ENCODE data around the gene SMURF2.
"Not testable (repeated sequence)": the region's sequence is repeated elsewhere in the genome, so short reads cannot be mapped to it uniquely, and the experiment has no call there.

SMURF2 gene

DNA sequence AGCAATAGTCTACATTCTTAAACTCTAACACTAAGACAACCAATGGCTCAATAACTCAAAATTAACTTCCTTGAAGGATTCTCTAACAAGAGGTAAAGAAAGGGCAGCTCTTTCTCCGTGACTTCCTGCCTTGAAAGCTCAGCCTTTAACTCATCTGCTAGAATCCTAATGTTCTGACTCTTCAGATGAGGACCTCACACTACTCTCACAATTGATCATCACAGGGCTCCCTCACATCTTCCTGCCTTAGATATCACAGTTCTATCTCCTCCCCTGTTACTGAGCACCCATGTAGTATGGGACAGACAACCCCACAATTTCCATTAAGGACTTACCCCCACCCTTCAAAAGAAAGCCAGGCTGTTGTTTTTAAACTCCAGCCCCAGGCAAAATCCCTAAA lies 33.5 kb downstream of the SMURF2 start:
- DNase-seq: no peak

DNA sequence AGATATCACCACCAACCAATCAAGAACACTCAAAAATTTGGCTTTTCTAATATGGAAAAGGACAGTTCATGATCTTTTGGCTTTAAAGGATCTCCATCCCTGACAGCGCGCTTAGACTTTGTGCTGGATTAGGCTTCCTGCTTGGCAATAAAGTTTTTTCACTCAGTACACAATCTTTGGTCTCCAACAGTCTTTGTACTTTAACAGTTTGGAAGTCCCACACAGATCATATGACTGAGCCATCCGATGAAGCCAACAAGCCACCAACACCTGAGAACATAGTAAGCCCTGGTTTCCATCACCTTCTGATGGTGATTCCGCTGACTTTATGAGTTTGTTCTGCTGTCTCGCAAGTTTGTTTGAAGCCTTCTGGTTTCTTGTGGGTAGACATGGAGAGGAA lies 34.3 kb downstream of the SMURF2 start:
- DNase-seq: no peak

DNA sequence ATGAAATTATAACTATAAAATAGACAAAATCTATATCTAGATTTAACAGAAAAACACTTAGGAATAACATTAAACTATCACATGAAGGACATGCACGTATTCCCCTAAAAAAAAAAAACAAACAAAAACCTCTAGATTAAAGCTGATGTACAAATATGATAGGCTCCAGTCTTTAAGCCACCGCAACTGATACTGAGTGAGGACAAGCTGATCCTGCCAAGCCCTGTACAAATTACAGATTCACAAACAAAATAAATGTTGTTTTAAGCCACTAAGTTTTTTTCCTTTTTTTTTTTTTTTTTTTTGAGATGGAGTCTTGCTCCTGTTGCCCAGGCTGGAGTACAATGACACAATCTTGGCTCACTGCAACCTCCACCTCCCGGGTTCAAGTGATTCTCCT lies 35.3 kb downstream of the SMURF2 start:
- no peak for DNase-seq

DNA sequence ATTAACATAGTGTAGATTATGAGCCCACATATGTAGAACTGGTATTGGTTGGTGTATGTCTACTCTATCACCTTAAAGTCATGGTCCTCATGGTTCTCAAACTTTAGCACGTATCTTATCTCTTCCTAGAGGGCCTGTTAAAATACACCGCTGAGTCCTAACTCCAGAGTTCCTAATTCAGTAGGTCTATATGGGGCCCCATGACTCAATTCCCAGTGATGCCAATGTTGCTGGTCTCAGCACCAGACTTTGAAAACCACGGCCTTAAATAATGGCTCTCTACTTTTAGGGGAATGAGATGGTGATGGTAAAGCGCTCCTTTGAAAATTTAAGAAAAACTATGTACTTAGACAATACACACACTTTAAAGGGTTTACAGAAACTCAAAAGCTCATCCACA lies 36.6 kb downstream of the SMURF2 start:
- no peak for DNase-seq

DNA sequence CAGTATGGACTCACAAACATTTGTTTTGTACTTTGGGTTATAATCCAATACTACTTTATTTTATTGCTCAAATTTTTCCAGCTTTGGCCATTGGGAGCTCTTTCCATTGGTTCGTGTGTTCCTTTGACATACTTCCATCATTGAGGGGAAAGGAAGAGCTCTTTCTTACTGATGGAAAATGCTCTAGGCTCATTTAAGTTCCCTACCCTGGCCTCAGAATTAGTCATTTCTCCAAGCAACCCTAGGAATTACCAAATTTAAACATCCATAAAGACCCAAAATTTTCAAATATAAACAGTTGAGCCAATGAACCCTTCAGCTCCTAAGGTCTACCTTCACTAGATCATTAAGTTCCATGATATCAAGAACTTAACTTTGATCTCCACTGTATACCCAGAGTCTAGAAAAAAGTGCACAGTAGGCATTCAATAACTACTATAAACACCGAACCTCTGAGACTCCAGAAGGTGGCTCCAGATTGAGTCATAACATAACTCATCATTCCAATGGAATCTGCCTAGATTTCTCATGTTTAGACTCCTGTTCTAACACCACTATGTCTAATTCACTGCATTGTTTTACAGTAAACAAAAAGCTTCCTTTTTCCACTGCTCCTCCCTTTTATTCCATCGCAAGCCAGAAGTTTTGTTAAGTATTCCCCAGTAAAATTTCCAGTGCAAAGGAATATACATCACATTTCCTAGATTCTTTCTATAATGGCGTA lies 39.0 kb downstream of the SMURF2 start:
- DNase-seq: no peak

DNA sequence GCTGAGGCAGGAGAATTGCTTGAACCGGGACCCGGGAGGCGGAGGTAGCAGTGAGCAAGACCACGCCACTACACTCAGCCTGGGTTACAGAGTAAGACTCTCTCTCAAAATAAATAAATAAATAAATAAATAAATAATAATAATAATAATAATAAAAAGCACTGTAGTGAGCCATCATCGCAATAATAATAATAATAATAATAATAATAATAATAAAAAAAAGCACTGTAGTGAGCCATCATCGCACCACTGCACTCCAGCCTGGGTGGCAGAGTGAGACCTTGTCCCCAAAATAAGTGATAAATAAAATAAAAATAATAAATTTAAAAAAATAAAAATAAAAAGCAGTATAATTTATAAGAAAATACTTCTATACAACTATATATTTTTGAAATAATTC lies 40.3 kb downstream of the SMURF2 start:
- DNase-seq: no peak

DNA sequence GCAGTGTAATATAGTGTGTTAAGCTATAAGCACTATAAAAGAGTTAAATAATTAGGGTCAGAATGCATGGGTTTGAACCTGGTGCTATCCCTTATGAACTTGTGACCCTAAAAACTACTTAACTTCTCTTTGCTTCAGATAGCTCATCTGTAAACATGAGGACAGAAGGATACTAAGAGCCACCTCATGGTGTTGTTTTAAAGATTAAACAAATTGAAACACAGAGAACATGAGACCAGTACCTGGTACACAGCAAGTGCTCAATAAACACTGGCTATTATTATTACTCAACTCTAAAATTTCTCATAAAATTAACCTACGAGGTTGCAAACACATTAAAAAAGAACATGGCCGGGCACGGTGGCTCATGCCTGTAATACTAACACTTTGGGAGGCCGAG lies 43.3 kb downstream of the SMURF2 start:
- DNase-seq: no peak

DNA sequence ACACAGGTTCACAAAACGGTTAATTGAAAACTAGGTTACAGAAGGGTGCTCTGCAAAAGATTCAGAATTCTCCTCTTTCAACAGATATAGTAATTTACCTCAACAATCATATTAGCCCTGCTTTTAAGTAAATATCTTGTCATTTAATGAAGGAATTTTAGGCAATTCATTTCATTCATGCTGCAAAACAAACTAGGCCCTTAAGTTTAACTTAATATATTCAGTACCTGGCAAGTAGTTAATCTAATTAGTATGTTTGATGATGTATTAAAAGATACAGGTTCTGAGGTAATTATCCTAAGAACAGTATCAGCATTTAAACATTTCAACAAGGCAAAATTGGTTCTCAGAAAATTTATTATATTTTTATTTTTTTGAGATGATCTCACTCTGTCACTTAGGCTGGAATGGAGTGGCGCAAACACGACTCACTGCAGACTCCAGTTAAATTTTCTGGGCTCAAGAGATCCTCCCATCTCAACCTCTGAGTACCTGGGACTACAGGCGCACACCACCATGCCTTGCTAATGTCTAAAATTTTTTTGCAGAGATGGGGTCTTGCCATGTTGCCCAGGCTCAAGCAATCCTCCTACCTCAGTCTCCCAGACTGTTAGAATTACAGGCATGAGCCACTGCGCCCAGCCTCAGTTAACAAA lies 44.9 kb downstream of the SMURF2 start:
- DNase-seq: no peak

DNA sequence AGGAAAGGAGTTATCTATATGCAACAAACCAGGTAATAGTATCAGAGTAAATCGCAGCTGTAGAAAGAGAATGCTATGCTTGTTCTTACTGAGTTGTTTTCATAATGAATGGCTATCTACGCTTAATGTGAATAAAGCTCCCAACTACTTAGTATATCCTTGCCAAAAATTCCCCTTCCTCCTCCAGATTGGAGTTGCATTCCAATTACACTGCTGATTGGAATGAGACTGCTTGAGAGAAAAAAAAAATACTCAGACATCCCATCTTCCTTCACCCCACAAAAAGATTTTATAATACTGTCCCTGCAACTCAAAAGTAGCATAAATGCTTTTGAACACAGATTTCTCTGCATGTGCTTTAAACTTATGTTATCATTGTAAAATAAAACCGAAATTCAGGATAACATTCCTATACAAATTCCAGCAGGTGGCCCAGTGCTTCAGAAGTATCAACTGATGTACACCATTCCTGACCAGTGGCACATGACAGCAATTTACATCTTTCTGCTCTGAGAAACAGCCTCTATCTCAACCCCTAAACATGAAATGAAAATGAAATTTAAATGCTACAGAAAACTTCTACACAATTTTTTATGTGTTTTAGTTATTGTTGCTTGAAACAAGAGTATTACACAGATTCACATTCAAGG lies 47.0 kb downstream of the SMURF2 start:
- DNase-seq: no peak

DNA sequence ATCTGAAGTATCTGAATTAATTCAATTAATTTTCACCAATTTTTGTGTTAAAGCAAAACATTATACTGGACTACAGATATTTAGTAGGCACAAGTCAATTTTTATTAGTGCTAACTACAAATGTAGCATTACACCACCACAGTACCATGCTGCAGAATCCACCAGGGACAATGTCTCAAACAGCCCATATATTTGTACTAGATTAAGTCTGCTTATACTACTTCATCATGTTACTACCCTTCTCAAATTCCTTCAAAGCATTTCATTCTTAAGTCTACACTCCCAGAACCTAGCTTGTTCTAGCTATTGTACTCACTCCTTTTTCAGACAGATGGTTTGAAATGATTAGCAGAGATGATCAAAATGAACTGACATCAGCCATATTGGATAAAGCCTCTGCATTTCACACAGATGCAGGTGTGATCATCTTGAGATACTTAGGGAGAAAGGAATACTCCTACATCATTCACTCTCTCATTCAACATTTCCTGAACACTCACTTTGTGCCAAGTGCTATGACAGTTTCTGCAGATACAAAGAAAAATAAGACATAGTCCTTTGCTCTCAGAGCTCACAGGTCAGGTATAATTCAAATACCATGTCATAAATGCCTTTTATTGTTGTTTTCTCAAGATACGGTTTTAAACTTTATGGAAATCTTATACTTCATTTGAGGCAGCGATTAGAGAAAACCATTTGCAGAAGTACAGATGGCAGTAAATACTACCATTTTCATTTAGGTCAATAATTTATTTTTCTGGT lies 47.7 kb downstream of the SMURF2 start:
- DNase-seq: no peak

DNA sequence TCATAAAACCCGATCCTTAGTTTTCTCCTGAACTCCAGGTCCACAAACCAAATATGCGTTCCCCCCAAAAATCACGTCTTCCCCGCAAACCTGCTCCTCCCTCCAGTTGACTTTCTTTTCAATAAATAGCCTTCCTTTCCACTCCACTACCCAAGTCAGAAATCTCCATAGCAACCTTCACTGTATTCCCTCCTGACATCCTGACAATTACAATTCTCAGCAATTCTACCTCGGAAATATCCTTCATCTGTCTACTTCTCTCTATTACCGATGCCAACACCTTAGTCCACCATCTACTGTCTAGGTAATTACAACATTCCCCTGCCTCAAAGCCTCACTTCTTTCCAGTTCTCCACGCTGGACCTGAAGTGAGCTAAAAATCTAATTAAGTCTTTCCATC lies 50.7 kb downstream of the SMURF2 start:
- no peak for DNase-seq

DNA sequence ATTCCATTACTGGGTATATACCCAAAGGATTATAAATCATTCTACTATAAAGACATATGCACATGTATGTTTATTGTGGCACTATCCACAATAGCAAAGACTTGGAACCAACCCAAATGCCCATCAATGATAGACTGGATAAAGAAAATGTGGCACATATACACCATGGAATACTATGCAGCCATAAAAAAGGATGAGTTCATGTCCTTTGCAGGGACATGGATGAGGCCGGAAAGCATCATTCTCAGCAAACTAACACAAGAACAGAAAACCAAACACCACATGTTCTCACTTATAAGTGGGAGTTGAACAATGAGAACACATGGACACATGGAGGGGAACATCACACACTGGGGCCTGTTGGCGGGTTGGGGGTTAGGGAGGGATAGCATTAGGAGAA lies 51.9 kb downstream of the SMURF2 start:
- not testable (repeated sequence) for DNase-seq

DNA sequence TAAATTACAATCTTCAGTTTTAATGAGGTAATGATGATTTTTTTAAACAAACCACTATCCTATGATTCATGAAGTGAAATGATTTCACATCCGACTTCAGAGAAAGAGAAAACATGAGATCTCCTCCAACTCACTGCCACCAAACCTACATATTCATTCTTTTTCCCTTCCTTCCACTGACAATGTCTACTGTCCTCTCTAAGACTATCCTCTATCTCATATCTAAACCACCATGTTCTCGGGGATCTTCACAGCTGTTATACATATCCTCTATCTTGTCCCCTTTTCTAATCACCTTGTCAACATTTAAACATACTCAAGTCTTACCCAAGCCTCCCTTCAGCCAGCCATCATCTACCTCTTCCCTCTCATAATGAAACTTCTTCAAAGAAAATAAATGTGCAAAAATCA lies 53.5 kb downstream of the SMURF2 start:
- DNase-seq: no peak

DNA sequence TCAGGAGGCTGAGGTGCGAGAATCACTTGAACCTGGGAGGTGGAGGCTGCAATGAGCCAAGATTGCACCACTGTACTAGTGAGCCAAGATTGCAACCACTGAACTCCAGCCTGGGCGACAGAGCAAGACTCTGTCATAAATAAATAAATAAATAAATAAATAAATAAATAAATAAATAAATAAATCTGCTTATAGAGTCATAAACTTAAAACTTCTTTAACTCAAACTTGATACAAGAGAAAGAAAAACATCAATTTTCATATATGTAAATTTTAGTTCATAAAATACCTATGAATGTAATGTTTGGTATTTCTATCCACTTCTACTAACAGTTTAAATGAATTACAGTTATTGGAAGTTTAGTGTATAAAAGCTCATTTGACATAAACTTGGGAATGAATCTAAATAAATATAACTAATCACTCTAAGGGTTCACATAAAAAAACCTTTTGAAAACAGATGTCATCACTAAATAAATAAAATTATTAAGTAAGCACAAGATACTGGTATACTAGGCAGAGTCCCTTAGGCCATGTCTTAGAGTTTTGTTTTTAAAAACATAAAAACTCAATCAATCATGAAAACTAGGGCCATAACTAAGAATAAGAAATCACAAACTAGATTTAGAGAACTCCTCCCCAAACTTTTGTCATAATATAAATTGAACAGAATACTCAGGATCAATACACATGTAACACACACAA lies 54.1 kb downstream of the SMURF2 start:
- DNase-seq: no peak

DNA sequence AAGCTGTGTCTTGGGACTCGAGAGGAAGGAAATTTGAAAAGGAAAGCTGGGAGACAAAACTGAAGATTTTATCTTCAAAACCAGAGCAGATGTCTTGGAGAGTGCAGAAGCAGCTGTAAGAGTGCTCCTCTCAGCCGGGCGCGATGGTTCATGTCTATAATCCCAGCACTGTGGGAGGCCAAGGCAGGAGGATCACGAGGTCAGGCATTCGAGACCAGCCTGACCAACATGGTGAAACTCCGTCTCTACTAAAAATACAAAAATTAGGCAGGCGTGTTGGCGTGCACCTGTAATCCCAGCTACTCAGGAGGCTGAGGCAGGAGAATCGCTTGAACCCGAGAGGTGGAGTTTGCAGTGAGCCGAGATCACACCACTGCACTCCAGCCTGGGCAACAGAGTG lies 57.6 kb downstream of the SMURF2 start:
- not testable (repeated sequence) for DNase-seq

DNA sequence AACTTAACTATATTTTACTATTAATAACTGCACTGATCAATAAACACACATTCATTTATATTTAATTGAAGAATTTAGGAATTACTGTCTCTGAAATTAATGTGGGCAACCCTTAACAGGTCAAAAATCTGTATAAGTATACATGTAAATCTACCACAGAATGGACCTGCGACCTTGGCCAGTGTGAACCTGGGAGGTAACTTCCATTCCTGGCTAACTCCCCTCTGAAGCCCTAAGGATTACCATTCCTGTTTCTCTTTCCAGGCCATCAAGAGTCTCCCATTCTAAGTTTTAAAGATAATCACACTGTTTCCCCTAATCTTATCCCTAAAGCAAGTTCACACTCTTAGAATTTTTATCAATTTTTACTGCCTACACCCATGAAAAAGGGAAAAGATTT lies 58.1 kb downstream of the SMURF2 start:
- DNase-seq: no peak

DNA sequence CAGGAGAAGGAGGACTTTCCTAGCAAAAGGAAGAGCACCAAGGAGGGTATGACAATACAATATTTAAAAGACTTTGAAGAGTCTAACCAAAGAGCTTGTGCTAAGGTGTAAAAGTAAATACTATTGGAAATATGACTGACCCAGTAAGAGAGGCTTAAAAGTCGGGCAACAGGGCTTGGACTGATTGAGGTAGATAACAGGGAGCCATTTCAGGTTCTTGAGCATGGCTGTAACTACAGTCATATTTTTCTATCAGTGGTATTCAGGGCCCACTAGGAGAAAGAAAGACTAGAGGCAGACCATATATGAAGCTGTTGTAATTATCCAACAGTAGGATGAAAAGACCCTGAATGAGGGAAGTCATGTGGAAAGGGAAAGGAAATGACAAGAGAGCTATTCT lies 62.3 kb downstream of the SMURF2 start:
- DNase-seq: no peak

DNA sequence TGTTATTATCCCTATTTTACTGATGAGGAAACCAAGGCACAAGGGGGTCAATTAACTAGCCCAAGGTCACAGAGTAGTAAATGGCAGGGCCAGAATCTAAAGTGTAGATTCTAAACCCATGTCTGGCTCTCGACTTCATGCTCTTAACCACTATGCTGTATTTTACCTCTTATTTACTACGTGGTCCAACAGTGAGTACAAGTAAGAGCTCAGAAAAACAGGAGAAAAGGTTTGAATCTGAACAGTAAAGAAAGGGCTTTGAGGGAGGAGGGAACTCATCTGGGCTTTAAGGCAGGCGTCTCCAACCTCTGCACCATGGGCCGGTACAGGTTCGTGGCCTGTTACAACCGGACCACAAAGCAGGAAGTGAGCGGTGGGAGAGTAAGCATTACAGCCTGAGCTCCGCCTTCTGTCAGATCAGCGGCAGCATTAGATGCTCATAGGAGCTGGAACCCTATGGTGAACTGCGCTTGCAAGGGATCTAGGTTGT lies 62.9 kb downstream of the SMURF2 start:
- DNase-seq: no peak

DNA sequence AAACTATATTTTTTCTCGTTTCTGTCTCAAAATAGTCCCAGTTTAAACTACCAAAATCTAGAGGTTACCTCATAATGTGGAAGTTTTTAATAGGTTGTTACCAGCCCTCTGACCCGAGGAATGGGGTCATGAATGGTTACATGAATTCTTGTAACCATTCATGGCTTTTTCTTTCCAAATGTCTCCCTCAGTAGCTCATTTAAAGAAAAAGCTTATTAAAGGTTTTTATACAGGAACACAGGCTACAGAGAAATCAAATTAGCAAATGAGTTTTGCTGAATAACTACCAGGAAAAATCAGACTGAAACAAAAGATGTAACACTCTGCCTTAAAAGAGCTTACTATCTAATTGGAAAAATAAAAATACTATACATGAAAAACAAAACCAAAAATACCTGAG lies 63.4 kb downstream of the SMURF2 start:
- no peak for DNase-seq

DNA sequence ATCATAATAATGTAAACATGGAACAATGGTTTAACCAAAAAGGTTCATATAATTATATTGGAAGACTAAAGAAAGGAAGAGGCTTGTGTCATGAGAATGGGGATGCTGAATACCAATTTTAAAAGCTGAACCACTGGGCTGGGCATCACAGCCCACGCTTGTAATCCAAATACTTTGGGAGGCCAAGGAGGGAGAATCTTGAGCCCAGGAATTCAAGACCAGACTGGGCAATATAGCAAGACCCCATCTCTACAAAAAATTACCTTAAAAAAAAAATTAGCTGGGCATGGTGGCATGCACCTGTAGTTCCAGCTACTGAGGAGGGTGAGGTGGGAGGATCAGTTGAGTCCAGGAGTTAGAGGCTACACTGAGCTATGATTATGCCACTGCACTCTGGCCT lies 65.1 kb downstream of the SMURF2 start:
- DNase-seq: no peak

DNA sequence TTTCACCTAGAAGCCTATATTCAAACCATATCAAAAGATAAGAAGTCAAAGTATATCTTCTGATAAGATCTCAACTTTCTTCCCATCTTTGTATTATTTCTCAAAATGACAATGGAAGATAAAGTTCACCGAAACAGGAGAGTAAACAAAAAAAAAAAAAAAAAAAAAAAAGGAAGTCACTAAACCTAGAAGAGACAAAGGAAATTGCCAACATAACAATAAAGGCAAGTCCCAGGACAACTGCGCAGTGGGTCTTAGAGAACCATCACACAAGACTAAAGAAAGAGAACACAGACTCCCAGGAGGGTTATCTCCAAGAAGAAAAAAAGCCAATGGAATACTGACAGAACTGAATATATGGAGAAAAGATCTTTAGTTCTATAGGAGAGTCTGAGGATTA lies 65.7 kb downstream of the SMURF2 start:
- no peak for DNase-seq

DNA sequence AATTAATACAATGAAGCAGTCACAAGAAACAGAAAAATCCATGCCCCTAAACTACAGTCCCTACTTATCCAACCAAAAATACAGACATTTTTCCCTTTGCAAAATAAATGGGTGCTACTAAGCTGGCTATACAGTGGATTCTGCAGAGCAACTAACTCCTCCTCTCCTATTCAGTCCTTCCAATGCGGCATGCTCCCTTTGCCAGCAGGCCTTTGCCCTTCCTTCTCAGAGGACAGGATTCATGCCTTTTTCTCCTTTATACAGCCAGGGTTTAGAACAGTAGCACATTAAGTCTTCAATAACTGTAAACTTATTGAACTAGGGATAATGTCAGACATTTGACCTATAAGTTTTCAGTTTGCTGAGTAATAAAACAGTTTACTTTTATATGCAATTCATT lies 70.2 kb downstream of the SMURF2 start:
- DNase-seq: no peak

DNA sequence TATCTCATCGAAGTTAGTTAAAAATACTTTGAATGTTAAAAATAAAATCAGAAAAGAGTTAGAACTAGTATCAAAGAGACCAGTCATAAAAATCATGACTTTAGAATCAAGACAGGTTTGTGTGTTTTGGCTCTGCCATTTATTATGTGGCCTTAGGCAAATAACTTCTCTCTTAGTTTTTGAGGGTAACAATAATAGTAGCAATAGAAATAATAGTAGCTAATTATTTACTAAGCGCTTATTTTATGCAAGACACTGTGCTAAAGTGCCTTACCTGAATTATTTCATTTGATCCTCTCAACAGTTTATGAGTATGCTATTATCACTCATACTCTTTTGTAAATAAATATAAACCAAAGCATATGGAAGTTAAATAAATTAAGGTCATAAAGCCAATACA lies 77.0 kb downstream of the SMURF2 start:
- DNase-seq: no peak

Measured in NCI-H748 treated with DMSO at 0.1 percent for 48 hours (cell line).